ENCODE data around the gene CDC42BPA.
A peak's percentile ranks its signal among the peaks of the same experiment; 100 is the strongest.
"Not testable (repeated sequence)": the region's sequence is repeated elsewhere in the genome, so short reads cannot be mapped to it uniquely, and the experiment has no call there.

The CDC42BPA gene

GRCh38 chr1:227357171-227357926, 39.1 kb upstream of the CDC42BPA start:
- DNase-seq (ENCODE audit: low read depth, low spot score) = peak; percentile 42
- Histone ChIP-seq H3K9me3 (ENCODE audit: low read depth, low read length) (no peaks in the 10 kb centered on the region), H3K36me3 (ENCODE audit: insufficient read depth, low read length) (no peaks in the 10 kb centered on the region), H3K9ac (ENCODE audit: insufficient read length) (no peak overlapping the region), H3K4me3 (no peak overlapping the region), H3K27ac (no peak overlapping the region)
- no peak for TF ChIP-seq POLR2AphosphoS5 (IDR thresholded peaks at IDR 0.05; ENCODE audit: borderline replicate concordance, low read depth, low read length)

DNA sequence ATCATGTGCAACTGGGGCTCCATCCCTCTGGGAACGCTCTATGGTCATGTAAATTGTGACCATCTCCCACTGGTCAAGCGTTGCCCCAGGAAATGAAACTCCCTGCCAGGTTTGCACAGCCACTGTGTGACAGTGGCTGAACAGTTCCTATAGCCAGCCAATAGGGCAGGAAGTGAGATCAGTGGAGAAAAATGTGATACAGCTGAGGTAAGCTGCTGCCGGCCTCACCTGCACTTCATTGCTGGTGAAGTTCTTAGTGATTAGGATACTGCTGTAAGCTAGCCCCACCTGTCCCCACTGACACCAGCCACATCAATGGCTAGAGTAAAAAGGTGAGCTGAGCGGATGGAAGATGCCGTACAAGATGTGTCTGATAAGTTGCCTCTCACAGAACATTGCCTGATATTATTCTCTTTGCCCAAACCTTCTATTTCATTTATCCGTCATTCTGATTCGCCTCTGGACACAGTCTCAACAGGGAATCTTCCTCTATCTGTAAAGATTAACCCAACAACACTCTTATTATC, 38.4 kb upstream of the CDC42BPA start:
- no peak for DNase-seq (ENCODE audit: low read depth, low spot score)
- no peak overlapping the region for H3K4me3 ChIP-seq
- H3K9me3 ChIP-seq (ENCODE audit: low read depth, low read length) = no peaks in the 10 kb centered on the region
- no peak for TF ChIP-seq FOXP2 (optimal IDR thresholded peaks at IDR 0.05; ENCODE audit: control extremely low read depth, extremely low read length, insufficient read depth)
- no peaks in the 10 kb centered on the region for H3K36me3 ChIP-seq (ENCODE audit: insufficient read depth, low read length)
- no peak overlapping the region for H3K9ac ChIP-seq (ENCODE audit: insufficient read length)
- H3K27ac ChIP-seq = no peak overlapping the region

GRCh38 chr1:227355542-227356245, 37.4 kb upstream of the CDC42BPA start:
- Histone ChIP-seq H3K9ac (ENCODE audit: insufficient read length) (no peak overlapping the region), H3K9me3 (ENCODE audit: low read depth, low read length) (no peaks in the 10 kb centered on the region), H3K27ac (no peak overlapping the region), H3K4me3 (no peak overlapping the region), H3K36me3 (ENCODE audit: insufficient read depth, low read length) (no peaks in the 10 kb centered on the region)
- TF ChIP-seq POLR2AphosphoS5 (IDR thresholded peaks at IDR 0.05; ENCODE audit: borderline replicate concordance, low read depth, low read length) = no peak
- TF ChIP-seq FOXP2 (optimal IDR thresholded peaks at IDR 0.05; ENCODE audit: control extremely low read depth, extremely low read length, insufficient read depth) = no peak
- TF ChIP-seq EZH2 (IDR thresholded peaks at IDR 0.05) = no peak
- no peak for DNase-seq (ENCODE audit: low read depth, low spot score)

- Histone ChIP-seq H3K36me3 (ENCODE audit: insufficient read depth, low read length) (no peaks in the 10 kb centered on the region), H3K9ac (ENCODE audit: insufficient read length) (no peak overlapping the region), H3K27ac (no peak overlapping the region), H3K9me3 (ENCODE audit: low read depth, low read length) (no peaks in the 10 kb centered on the region), H3K4me3 (no peak overlapping the region)
- no peak for TF ChIP-seq EZH2 (IDR thresholded peaks at IDR 0.05)
- TF ChIP-seq FOXP2 (optimal IDR thresholded peaks at IDR 0.05; ENCODE audit: control extremely low read depth, extremely low read length, insufficient read depth) = no peak
- TF ChIP-seq POLR2AphosphoS5 (IDR thresholded peaks at IDR 0.05; ENCODE audit: borderline replicate concordance, low read depth, low read length) = no peak
- DNase-seq (ENCODE audit: low read depth, low spot score) = no peak
These were observed 34.9 kb upstream of the CDC42BPA start for GRCh38 chr1:227353186-227353585.

- H3K27ac ChIP-seq; H3K36me3 ChIP-seq (ENCODE audit: insufficient read depth, low read length); H3K9ac ChIP-seq (ENCODE audit: insufficient read length); H3K9me3 ChIP-seq (ENCODE audit: low read depth, low read length); DNase-seq (ENCODE audit: low read depth, low spot score); H3K4me3 ChIP-seq: not testable (repeated sequence)
These were observed 33.9 kb upstream of the CDC42BPA start for GRCh38 chr1:227352164-227352563.

DNA sequence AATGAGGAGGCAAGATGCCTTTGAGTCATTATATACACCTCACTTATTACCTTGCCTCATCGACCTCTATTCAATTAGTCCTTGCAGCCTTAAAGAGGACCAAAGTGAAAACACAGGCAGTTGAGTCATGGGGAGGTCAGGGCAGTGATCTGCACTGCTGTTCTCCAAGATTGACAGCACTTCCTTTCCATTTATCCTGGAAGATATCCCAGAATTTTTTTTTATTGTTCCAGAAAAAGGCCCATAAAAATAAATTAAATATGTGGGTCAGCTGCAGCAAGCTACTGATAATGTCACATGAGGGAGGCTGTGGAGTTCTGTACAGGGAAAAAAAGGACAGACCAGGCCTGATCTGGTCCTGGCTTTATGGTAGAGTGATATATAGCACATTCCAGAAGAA, 33.2 kb upstream of the CDC42BPA start:
- DNase-seq (ENCODE audit: low read depth, low spot score) = no peak
- no peak for TF ChIP-seq POLR2AphosphoS5 (IDR thresholded peaks at IDR 0.05; ENCODE audit: borderline replicate concordance, low read depth, low read length)
- no peak for TF ChIP-seq FOXP2 (optimal IDR thresholded peaks at IDR 0.05; ENCODE audit: control extremely low read depth, extremely low read length, insufficient read depth)
- TF ChIP-seq EZH2 (IDR thresholded peaks at IDR 0.05) = no peak
- H3K9ac ChIP-seq (ENCODE audit: insufficient read length) = no peak overlapping the region
- no peak overlapping the region for H3K27ac ChIP-seq
- H3K9me3 ChIP-seq (ENCODE audit: low read depth, low read length) = no peaks in the 10 kb centered on the region
- no peak overlapping the region for H3K4me3 ChIP-seq
- H3K36me3 ChIP-seq (ENCODE audit: insufficient read depth, low read length) = no peaks in the 10 kb centered on the region

DNA sequence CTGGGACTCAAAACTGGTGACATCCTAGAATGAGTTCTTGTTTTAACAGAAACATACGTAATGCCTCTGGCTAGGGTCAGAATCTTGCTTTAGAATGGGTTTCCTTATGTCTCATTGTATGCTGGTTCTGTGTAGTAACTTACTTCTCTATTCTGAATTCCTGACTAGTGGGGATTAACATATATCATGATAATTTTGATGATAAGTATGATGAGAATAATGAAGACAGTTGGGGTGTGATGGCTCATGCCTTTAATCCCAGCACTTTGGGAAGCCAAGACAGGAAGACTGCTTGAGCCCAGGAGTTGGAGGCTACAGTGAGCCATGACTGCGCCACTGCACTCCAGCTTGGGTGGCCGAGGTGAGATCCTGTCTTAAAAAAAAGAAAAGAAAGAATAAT, 31.7 kb upstream of the CDC42BPA start:
- no peak for DNase-seq (ENCODE audit: low read depth, low spot score)
- H3K36me3 ChIP-seq (ENCODE audit: insufficient read depth, low read length) = no peaks in the 10 kb centered on the region
- no peaks in the 10 kb centered on the region for H3K9me3 ChIP-seq (ENCODE audit: low read depth, low read length)
- H3K4me3 ChIP-seq = no peak overlapping the region
- TF ChIP-seq POLR2AphosphoS5 (IDR thresholded peaks at IDR 0.05; ENCODE audit: borderline replicate concordance, low read depth, low read length) = no peak
- TF ChIP-seq EZH2 (IDR thresholded peaks at IDR 0.05) = no peak
- TF ChIP-seq FOXP2 (optimal IDR thresholded peaks at IDR 0.05; ENCODE audit: control extremely low read depth, extremely low read length, insufficient read depth) = no peak
- no peak overlapping the region for H3K9ac ChIP-seq (ENCODE audit: insufficient read length)
- H3K27ac ChIP-seq = no peak overlapping the region

DNA sequence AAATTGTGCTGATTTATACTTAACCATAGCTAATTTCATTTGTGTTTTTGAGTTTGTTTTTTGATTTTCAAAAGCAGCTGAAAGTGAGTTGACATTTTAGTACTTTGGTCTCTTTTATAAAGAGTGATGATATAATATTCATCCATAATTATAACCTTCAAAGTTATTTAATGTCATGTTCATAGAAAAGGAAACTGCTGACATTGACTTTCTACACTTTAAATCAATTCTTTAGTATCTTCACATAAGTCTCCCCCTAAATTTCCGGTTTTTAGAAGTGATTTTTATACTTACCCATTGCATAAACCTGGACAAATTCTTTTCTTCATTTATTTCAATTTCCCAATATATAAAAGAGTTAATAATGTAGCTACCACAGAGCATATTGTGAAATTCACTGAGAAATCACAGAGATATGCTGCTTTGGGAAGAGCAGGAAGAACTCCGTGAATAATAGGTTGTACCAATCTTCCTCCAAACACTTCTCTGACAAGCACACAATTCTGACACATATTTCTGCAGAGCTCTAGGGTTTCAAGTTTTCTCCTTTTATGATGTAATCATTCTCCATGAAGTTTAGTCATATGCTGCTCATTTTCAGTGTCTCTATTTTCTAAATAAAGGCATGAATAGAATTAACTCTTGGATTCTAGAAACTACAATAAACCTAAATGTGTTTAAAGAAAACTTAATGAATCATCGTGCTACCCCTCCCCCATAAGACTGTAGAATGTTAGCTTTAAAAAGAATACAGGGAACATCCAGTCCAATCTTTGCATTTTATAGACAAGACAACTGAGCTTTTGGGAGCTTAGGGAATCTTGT, 25.6 kb upstream of the CDC42BPA start:
- Histone ChIP-seq H3K4me3 (peak overlapping the region; percentile 77), H3K9me3 (ENCODE audit: low read depth, low read length) (0 out of 2 replicates have a peak, but pooled peaks cover 19% of the 10 kb centered on the region), H3K9ac (ENCODE audit: insufficient read length) (peak overlapping the region; percentile 73), H3K27ac (peak overlapping the region; percentile 92), H3K36me3 (ENCODE audit: insufficient read depth, low read length) (no peaks in the 10 kb centered on the region)
- DNase-seq (ENCODE audit: low read depth, low spot score) = peak; percentile 90
- TF ChIP-seq POLR2AphosphoS5 (IDR thresholded peaks at IDR 0.05; ENCODE audit: borderline replicate concordance, low read depth, low read length) (no peak; the same call in 1 of the 2 replicates), FOXP2 (optimal IDR thresholded peaks at IDR 0.05; ENCODE audit: control extremely low read depth, extremely low read length, insufficient read depth) (no peak), EZH2 (IDR thresholded peaks at IDR 0.05) (no peak)

All from SK-N-MC (cell line).